HepG2 (cell line): Measurements from ENCODE around the gene METTL16. TPM values are rescaled to one million over a fixed set of nuclear protein-coding genes. Genes with fewer than 3 reads are reported as not detected.

ENCODE experiments used
- ATAC-seq: fragments of 200-7000 bp; cut with Tn5 transposase; 3 replicates; pipeline ENCODE4 v1.9.1; 2020; ENCODE audit warnings: mild to moderate bottlenecking, moderate library complexity
- BruUV-seq: library from RNA; stranded (reverse); fragments of 400-500 nt; replicated peaks from 2 replicates; lab custom pipeline; 2021; lab: Mats Ljungman, UMichigan
- CTCF ChIA-PET: fragments of 300-600 bp; formaldehyde crosslinking; extraction: SDS; loops from one replicate; lab custom pipeline; 2021; ENCODE audit warnings: low total read pairs, inconsistent platforms, low intra/inter-chr PET ratio; lab: Yijun Ruan, JAX
- POLR2A ChIA-PET: fragments of 350-600 bp; sonication (Branson Sonifier 250); formaldehyde crosslinking; loops from one replicate; lab custom pipeline; 2020; ENCODE audit warnings: antibody characterized with exemption, inconsistent platforms; lab: Yijun Ruan, JAX
- DNase-seq: peaks from one replicate; pipeline ENCODE4 v3.0.0-alpha.2; 2015; ENCODE audit warnings: low spot score
- FAIRE-seq: peaks from 3 replicates; lab custom pipeline; 2011; peaks lifted over from hg19 to GRCh38; lab: Jason Lieb, UNC
- H2AFZ ChIP-seq: one replicate; pipeline ENCODE4 v1.6.1; 2011; ENCODE audit warnings: low read length, inconsistent platforms
- H3K27ac ChIP-seq: fragments of 300-600 bp; 3 replicates; pipeline ENCODE4 v1.8.0; 2011; ENCODE audit warnings: mixed run types, mild to moderate bottlenecking, mixed read lengths, low read length, inconsistent platforms; ENCODE audit not compliant: insufficient read depth; ENCODE audit errors: extremely low read length
- H3K27me3 ChIP-seq, 2 experiments: fragments of 200-600 bp in 1 of 2; 2 replicates in 1 of 2; 3 replicates in 1 of 2; pipeline versions ENCODE4 v1.6.0 to v1.8.0; 2011; ENCODE audit warnings: low read length in 2 of 2, mild to moderate bottlenecking in 2 of 2, moderate library complexity in 2 of 2, inconsistent platforms in 1 of 2; ENCODE audit not compliant: insufficient read depth in 2 of 2, control insufficient read depth in 1 of 2
- H3K36me3 ChIP-seq, 2 experiments: fragments of 200-600 bp in 1 of 2; replicated peaks in 1 of 2; 2 replicates in 1 of 2; 3 replicates in 1 of 2; pipeline versions ENCODE4 v1.5.1 to v1.8.0; 2011; ENCODE audit warnings: low read length in 2 of 2, inconsistent platforms in 1 of 2; ENCODE audit not compliant: insufficient read depth in 2 of 2, control insufficient read depth in 1 of 2
- H3K4me1 ChIP-seq: 2 replicates; pipeline ENCODE4 v1.5.1; 2012; ENCODE audit warnings: low read length, inconsistent platforms; ENCODE audit not compliant: insufficient read depth
- H3K4me2 ChIP-seq: 2 replicates; pipeline ENCODE4 v1.6.0; 2011; ENCODE audit warnings: low read depth, low read length, inconsistent platforms
- H3K4me3 ChIP-seq, 3 experiments: fragments of 200-600 bp in 1 of 3; sonication (generic), shearing (Covaris generic) in 1 of 3; replicated peaks in 1 of 3; 2 replicates each; pipeline ENCODE4 v1.5.1; 2011 to 2016; ENCODE audit warnings: low read length in 3 of 3, inconsistent platforms in 2 of 3, low read depth in 2 of 3, mild to moderate bottlenecking in 2 of 3, control low read depth in 1 of 3, mixed read lengths in 1 of 3; ENCODE audit not compliant: insufficient read depth in 1 of 3
- H3K79me2 ChIP-seq: one replicate; pipeline ENCODE4 v1.6.1; 2011; ENCODE audit warnings: low read length, inconsistent platforms; ENCODE audit not compliant: insufficient read depth
- H3K9ac ChIP-seq: 2 replicates; pipeline ENCODE4 v1.6.0; 2011; ENCODE audit warnings: mild to moderate bottlenecking, low read depth, low read length, inconsistent platforms; ENCODE audit not compliant: insufficient read depth
- H3K9me3 ChIP-seq: 2 replicates; pipeline ENCODE4 v1.5.1; 2012; ENCODE audit warnings: mild to moderate bottlenecking, low read length
- H4K20me1 ChIP-seq: 2 replicates; pipeline ENCODE4 v1.6.0; 2011; ENCODE audit warnings: inconsistent platforms, mild to moderate bottlenecking, low read length, moderate library complexity; ENCODE audit not compliant: insufficient read depth
- AGO2 ChIP-seq: fragments of 200-400 bp; formaldehyde crosslinking; optimal IDR thresholded peaks from 2 replicates; pipeline ENCODE3; 2017; ENCODE audit warnings: mild to moderate bottlenecking, low read depth, low read length, moderate library complexity
- FOXJ3 ChIP-seq: sonication (generic); formaldehyde crosslinking; IDR thresholded peaks from 2 replicates; pipeline ENCODE4 v1.4.0; 2020; ENCODE audit warnings: missing genetic modification reagents, mild to moderate bottlenecking, borderline replicate concordance
- HES4 ChIP-seq: sonication (generic); formaldehyde crosslinking; IDR thresholded peaks from 2 replicates; pipeline ENCODE4 v1.9.0; 2021; ENCODE audit warnings: mild to moderate bottlenecking, missing genetic modification reagents, borderline replicate concordance
- HIVEP1 ChIP-seq: sonication (generic); formaldehyde crosslinking; IDR thresholded peaks from 2 replicates; pipeline ENCODE4 v1.4.0; 2020; ENCODE audit warnings: mild to moderate bottlenecking, missing genetic modification reagents
- TAF15 ChIP-seq: fragments of 200-400 bp; formaldehyde crosslinking; IDR thresholded peaks from one replicate; pipeline ENCODE4 v1.6.1; 2018; ENCODE audit warnings: mild to moderate bottlenecking, low read depth, low read length; ENCODE audit not compliant: poor library complexity, severe bottlenecking
- TFE3 ChIP-seq: IDR thresholded peaks from 2 replicates; pipeline ENCODE4 v1.6.1; 2016
- TRIM22 ChIP-seq: fragments of 450-650 bp; IDR thresholded peaks from 2 replicates; pipeline ENCODE4 v1.6.1; 2017
- TSC22D2 ChIP-seq: sonication (generic); formaldehyde crosslinking; IDR thresholded peaks from 2 replicates; pipeline ENCODE4 v1.5.1; 2020; ENCODE audit warnings: missing genetic modification reagents, mild to moderate bottlenecking, borderline replicate concordance
- ZBTB3 ChIP-seq: sonication (generic); formaldehyde crosslinking; IDR thresholded peaks from 2 replicates; pipeline ENCODE4 v1.4.0; 2020; ENCODE audit warnings: low read depth, mild to moderate bottlenecking, moderate library complexity, missing genetic modification reagents, borderline replicate concordance
- ZC3H13 ChIP-seq: sonication (generic); formaldehyde crosslinking; IDR thresholded peaks from 2 replicates; pipeline ENCODE4 v1.8.1; 2023; ENCODE audit warnings: mild to moderate bottlenecking, missing genetic modification reagents, moderate library complexity
- ZFP82 ChIP-seq: sonication (generic); formaldehyde crosslinking; IDR thresholded peaks from 2 replicates; pipeline ENCODE4 v1.5.1; 2020; ENCODE audit warnings: mild to moderate bottlenecking, missing genetic modification reagents, borderline replicate concordance
- ZNF274 ChIP-seq: sonication (generic); formaldehyde crosslinking; IDR thresholded peaks from 2 replicates; pipeline ENCODE4 v1.5.1; 2020; ENCODE audit warnings: mild to moderate bottlenecking, missing genetic modification reagents
- ZNF7 ChIP-seq: IDR thresholded peaks from 2 replicates; pipeline ENCODE4 v1.6.1; 2016; ENCODE audit warnings: missing biosample characterization, missing genetic modification reagents
- WGBS: methylation state at CpG from one replicate; pipeline ENCODE4 v1.1.6; 2017; ENCODE audit warnings: low lambda C conversion rate; 5-methylcytosine and 5-hydroxymethylcytosine counted together
- in situ Hi-C: cut with HindIII; loops from 2 replicates; pipeline ENCODE4 v1.10.0; 2017; ENCODE audit warnings: low pct_unique_long_range_greater_than_20kb; ENCODE audit not compliant: extremely low pct_ligation_motif_present
- intact Hi-C: fragments of 100-400 bp; cut with micrococcal nuclease; formaldehyde crosslinking; loops from one replicate; pipeline ENCODE4 v1.10.0; 2022; ENCODE audit not compliant: unreplicated experiment
- polyA plus RNA-seq, 8 experiments: library from polyadenylated mRNA; depleted of rRNA in 3 of 8; stranded (reverse) in 7 of 8; unstranded in 1 of 8; fragments of >200 nt; fragmentation: Illumina TruSeq in 4 of 8; extraction: Trizol in 4 of 8; gene quantifications; 2 replicates each; pipeline versions ENCODE4 v1.2.1 to v1.2.3, GENCODE V29; 2011 to 2016; ENCODE audit warnings: low read depth in 4 of 8, missing spikeins in 1 of 8, mixed read lengths in 1 of 8; ENCODE audit not compliant: insufficient read depth in 1 of 8
- total RNA-seq, 5 experiments: library from RNA; depleted of rRNA; stranded (reverse); fragments of >200 nt; fragmentation: Illumina TruSeq; extraction: Trizol; gene quantifications; 2 replicates each; pipeline ENCODE4 v1.2.3, GENCODE V29; 2016; ENCODE audit warnings: low read depth in 1 of 5
- TF ChIP-seq, protein P1 (sequence below): IDR thresholded peaks from 2 replicates; pipeline ENCODE4 v1.6.1; 2012; ENCODE audit warnings: inconsistent platforms

METTL16 gene
- total and polyA plus RNA-seq, 2 of the 13 experiments (the other 11 are each of a cell fraction or from before 2014, with no cell fraction given), result 11.6 to 18.5 TPM

DNA sequence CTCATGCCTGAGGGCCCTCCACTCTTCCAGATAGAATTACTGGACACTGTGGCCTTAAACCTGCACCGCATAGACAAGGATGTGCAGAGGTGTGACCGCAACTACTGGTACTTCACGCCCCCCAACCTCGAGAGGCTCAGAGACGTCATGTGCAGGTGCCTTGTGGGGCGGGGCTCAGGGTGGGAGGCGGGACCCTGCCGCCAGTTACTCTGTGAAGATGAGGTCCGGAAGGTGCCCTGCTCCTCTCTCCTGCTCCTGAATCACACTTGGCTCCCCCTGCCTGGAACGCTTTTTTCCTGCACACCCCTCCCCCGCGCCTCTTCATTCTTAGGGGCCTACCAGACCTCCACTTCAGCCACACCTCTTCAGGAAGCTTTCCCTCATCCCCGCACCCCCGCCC is 135.6 kb downstream of the METTL16 start (continued):
- TF ChIP-seq HIVEP1 (CRISPR knock-in tag), result no peak
- no peak for TF ChIP-seq ZC3H13 (CRISPR knock-in tag)

DNA sequence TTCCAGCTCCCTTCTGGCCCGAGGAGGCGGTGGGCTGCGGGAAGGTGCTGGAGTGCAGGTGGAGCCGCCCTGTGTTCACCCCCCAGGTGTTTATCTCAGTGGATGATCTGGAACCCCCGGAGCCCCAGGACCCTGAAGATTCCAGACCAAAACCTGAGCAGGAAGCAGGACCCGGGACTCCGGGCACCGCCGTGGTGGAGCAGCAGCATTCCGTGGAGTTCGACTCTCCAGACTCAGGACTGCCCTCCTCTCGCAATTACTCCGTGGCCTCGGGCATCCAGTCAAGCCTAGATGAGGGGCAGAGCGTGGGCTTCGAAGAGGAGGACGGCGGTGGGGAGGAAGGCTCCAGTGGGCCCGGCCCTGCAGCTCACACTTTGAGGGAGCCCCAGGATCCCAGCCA is 136.3 kb downstream of the METTL16 start:
- Histone ChIP-seq H3K4me2 (no peak overlapping the region), H2AFZ (no peak overlapping the region), H3K4me1 (no peaks in the 10 kb centered on the region), H3K4me3 (no peak overlapping the region), H3K27me3 (no peaks in the 10 kb centered on the region), H3K9ac (no peak overlapping the region), H3K36me3 (peaks cover 9 to 14% of the 10 kb centered on the region in 2 experiments; a peak in 3 of 5 replicates), H3K79me2 (no peaks in the 10 kb centered on the region), H3K27ac (no peak overlapping the region), H4K20me1 (no peaks in the 10 kb centered on the region), H3K9me3 (no peaks in the 10 kb centered on the region)
- ChIA-PET CTCF (no interaction called here), POLR2A (no interaction called here)
- no peak for TF ChIP-seq ZNF7 (CRISPR knock-in tag)
- TF ChIP-seq AGO2, result peak; percentile 37
- TF ChIP-seq TAF15, result no peak
- TF ChIP-seq ZFP82 (CRISPR knock-in tag), result no peak
- intact Hi-C loops, result no loop called here
- DNase-seq, result no peak
- WGBS, result 91% methylated on average over 14 of the region's 19 CpGs
- in situ Hi-C loops, result loop anchor here (5.0 kb wide), 1 partner anchor 37 kb away; no protein-coding TSS in a partner anchor
- no peak for ATAC-seq
- FAIRE-seq, result no peak
- BruUV-seq, result no TSS peak

GRCh38 chr17:2374549-2375285 is 137.0 kb downstream of the METTL16 start:
- DNase-seq (no peak), ATAC-seq (no peak), FAIRE-seq (no peak)
- H3K9me3 ChIP-seq, result no peaks in the 10 kb centered on the region
- no peak overlapping the region for H3K4me2 ChIP-seq
- in situ Hi-C loops (loop anchor here (5.0 kb wide), 1 partner anchor 38 kb away; no protein-coding TSS in a partner anchor), intact Hi-C loops (no loop called here)
- H3K27me3 ChIP-seq, result no peaks in the 10 kb centered on the region
- H3K9ac ChIP-seq, result no peak overlapping the region
- peaks cover 9 to 14% of the 10 kb centered on the region in 2 experiments; a peak in 3 of 5 replicates for H3K36me3 ChIP-seq
- H3K4me3 ChIP-seq, result no peak overlapping the region
- CTCF ChIA-PET, result no interaction called here
- no TSS peak for BruUV-seq
- no peak overlapping the region for H3K27ac ChIP-seq
- no peak overlapping the region for H2AFZ ChIP-seq
- H4K20me1 ChIP-seq, result no peaks in the 10 kb centered on the region
- WGBS, result 94% methylated on average over 11 of the region's 11 CpGs
- H3K79me2 ChIP-seq, result no peaks in the 10 kb centered on the region
- H3K4me1 ChIP-seq, result no peaks in the 10 kb centered on the region
- POLR2A ChIA-PET, result no interaction called here
- no peak for TF ChIP-seq TSC22D2
- no peak for TF ChIP-seq FOXJ3
- TF ChIP-seq, protein P1, sequence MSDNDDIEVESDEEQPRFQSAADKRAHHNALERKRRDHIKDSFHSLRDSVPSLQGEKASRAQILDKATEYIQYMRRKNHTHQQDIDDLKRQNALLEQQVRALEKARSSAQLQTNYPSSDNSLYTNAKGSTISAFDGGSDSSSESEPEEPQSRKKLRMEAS, result no peak
- TF ChIP-seq TFE3 (CRISPR knock-in tag), result no peak
- TF ChIP-seq ZBTB3 (CRISPR knock-in tag), result no peak
- no peak for TF ChIP-seq HES4 (CRISPR knock-in tag)
- no peak for TF ChIP-seq ZNF274
- no peak for TF ChIP-seq TRIM22
